WTC11 (cell line): ENCODE results near the gene IRF2BPL. TPM values are rescaled to one million over a fixed set of nuclear protein-coding genes. Genes with fewer than 3 reads are reported as not detected.

ENCODE experiments used
- ATAC-seq: fragments of 200-7000 bp; cut with Tn5 transposase; 2 replicates; pipeline ENCODE4 v1.10.0; 2021; ENCODE audit warnings: mild to moderate bottlenecking, moderate library complexity
- CTCF ChIA-PET: fragments of 300-600 bp; sonication (Branson Sonifier 250); formaldehyde crosslinking; loops from one replicate; lab custom pipeline; 2021; ENCODE audit warnings: antibody characterized with exemption; lab: Charles Lee
- POLR2A ChIA-PET: fragments of 350-600 bp; sonication (Branson Sonifier 250); formaldehyde crosslinking; loops from one replicate; lab custom pipeline; 2021; ENCODE audit warnings: antibody characterized with exemption; lab: Charles Lee
- DNase-seq: peaks from one replicate; pipeline ENCODE4 v3.0.0; 2021; ENCODE audit warnings: low spot score
- H3K27ac Mint-ChIP-seq: 2 replicates; pipeline ENCODE4 v1.8.0; 2021; ENCODE audit warnings: mixed read lengths
- H3K27me3 Mint-ChIP-seq: 2 replicates; pipeline ENCODE4 v1.8.0; 2021; ENCODE audit warnings: low read depth, mild to moderate bottlenecking, moderate library complexity, mixed read lengths
- H3K36me3 Mint-ChIP-seq: 2 replicates; pipeline ENCODE4 v1.8.0; 2021; ENCODE audit warnings: mixed read lengths
- H3K4me1 Mint-ChIP-seq: 2 replicates; pipeline ENCODE4 v1.8.0; 2022; ENCODE audit warnings: mixed read lengths
- H3K4me3 Mint-ChIP-seq: 2 replicates; pipeline ENCODE4 v1.8.0; 2021; ENCODE audit warnings: mild to moderate bottlenecking, moderate library complexity, mixed read lengths
- H3K9me3 Mint-ChIP-seq: 2 replicates; pipeline ENCODE4 v1.8.0; 2021; ENCODE audit warnings: mixed read lengths
- AFF4 ChIP-seq: sonication (generic); formaldehyde crosslinking; IDR thresholded peaks from 2 replicates; pipeline ENCODE4 v1.8.1; 2023; ENCODE audit warnings: mild to moderate bottlenecking, missing genetic modification reagents, borderline replicate concordance
- ATF3 ChIP-seq: sonication (generic); formaldehyde crosslinking; conservative IDR thresholded peaks from 2 replicates; pipeline ENCODE4 v1.8.1; 2022; ENCODE audit warnings: mild to moderate bottlenecking, missing genetic modification reagents
- CREB1 ChIP-seq: sonication (generic); formaldehyde crosslinking; IDR thresholded peaks from 2 replicates; pipeline ENCODE4 v1.8.0; 2023; ENCODE audit warnings: mild to moderate bottlenecking, missing genetic modification reagents
- E2F5 ChIP-seq: sonication (generic); formaldehyde crosslinking; IDR thresholded peaks from 2 replicates; pipeline ENCODE4 v1.8.1; 2022; ENCODE audit warnings: mild to moderate bottlenecking, moderate library complexity, missing genetic modification reagents
- ESRRA ChIP-seq: sonication (generic); formaldehyde crosslinking; IDR thresholded peaks from 2 replicates; pipeline ENCODE4 v1.8.1; 2022; ENCODE audit warnings: mild to moderate bottlenecking, missing genetic modification reagents, borderline replicate concordance
- FOXP4 ChIP-seq: sonication (generic); formaldehyde crosslinking; IDR thresholded peaks from 2 replicates; pipeline ENCODE4 v1.8.0; 2022; ENCODE audit warnings: mild to moderate bottlenecking, missing genetic modification reagents
- GRHL2 ChIP-seq: fragments of 250-450 bp; sonication (Bioruptor Pico); IDR thresholded peaks from 2 replicates; pipeline ENCODE4 v1.8.0; 2022; ENCODE audit warnings: mild to moderate bottlenecking, moderate library complexity; ENCODE audit not compliant: insufficient replicate concordance, severe bottlenecking
- JAZF1 ChIP-seq: fragments of 250-450 bp; sonication (Bioruptor Pico); IDR thresholded peaks from 2 replicates; pipeline ENCODE4 v1.9.0; 2021; ENCODE audit warnings: moderate library complexity, mild to moderate bottlenecking, inconsistent platforms
- NFATC4 ChIP-seq: fragments of 250-450 bp; sonication (Bioruptor Pico); IDR thresholded peaks from 2 replicates; pipeline ENCODE4 v1.9.0; 2021; ENCODE audit warnings: mild to moderate bottlenecking
- NR2C2 ChIP-seq: sonication (generic); formaldehyde crosslinking; IDR thresholded peaks from 2 replicates; pipeline ENCODE4 v1.8.0; 2022; ENCODE audit warnings: mild to moderate bottlenecking, missing genetic modification reagents
- TEAD1 ChIP-seq: sonication (generic); formaldehyde crosslinking; IDR thresholded peaks from 2 replicates; pipeline ENCODE4 v1.8.0; 2022; ENCODE audit warnings: mild to moderate bottlenecking, missing genetic modification reagents
- TP53 ChIP-seq: sonication (generic); formaldehyde crosslinking; IDR thresholded peaks from 2 replicates; pipeline ENCODE4 v1.8.1; 2023; ENCODE audit warnings: mild to moderate bottlenecking, missing genetic modification reagents
- USF1 ChIP-seq: sonication (generic); formaldehyde crosslinking; IDR thresholded peaks from 2 replicates; pipeline ENCODE4 v1.8.0; 2022; ENCODE audit warnings: mild to moderate bottlenecking, missing genetic modification reagents
- ZNF121 ChIP-seq: sonication (generic); formaldehyde crosslinking; IDR thresholded peaks from 2 replicates; pipeline ENCODE4 v1.8.0; 2023; ENCODE audit warnings: missing genetic modification reagents
- ZNF138 ChIP-seq: sonication (generic); formaldehyde crosslinking; conservative IDR thresholded peaks from 2 replicates; pipeline ENCODE4 v1.8.1; 2022; ENCODE audit warnings: mild to moderate bottlenecking, moderate library complexity, missing genetic modification reagents
- ZNF263 ChIP-seq: sonication (generic); formaldehyde crosslinking; IDR thresholded peaks from 2 replicates; pipeline ENCODE4 v1.8.1; 2022; ENCODE audit warnings: low read depth, mild to moderate bottlenecking, moderate library complexity, missing genetic modification reagents
- ZNF281 ChIP-seq: sonication (generic); formaldehyde crosslinking; IDR thresholded peaks from 2 replicates; pipeline ENCODE4 v1.8.0; 2023; ENCODE audit warnings: mild to moderate bottlenecking, missing genetic modification reagents
- total RNA-seq: library from RNA; stranded (reverse); gene quantifications from 3 replicates; pipeline ENCODE4 v1.2.3, GENCODE V29; 2021

The IRF2BPL gene
- total RNA-seq, 1 experiment from 2014 or later = 126 TPM

- no peak for TF ChIP-seq ZNF281
- TF ChIP-seq JAZF1 (CRISPR knock-in tag) = no peak
- no peak for TF ChIP-seq ZNF263 (CRISPR knock-in tag)
- no peak for TF ChIP-seq ZNF121
- TF ChIP-seq TP53 (CRISPR knock-in tag) = no peak
- TF ChIP-seq TEAD1 (CRISPR knock-in tag) = no peak
- TF ChIP-seq AFF4 (CRISPR knock-in tag) = no peak
- no peak for TF ChIP-seq USF1 (CRISPR knock-in tag)
- TF ChIP-seq E2F5 = no peak
- TF ChIP-seq GRHL2 = no peak
- TF ChIP-seq ATF3 (CRISPR knock-in tag) = no peak
- no peak for TF ChIP-seq CREB1 (CRISPR knock-in tag)
- TF ChIP-seq, all 79 proteins: peak for 0
Measured at GRCh38 chr14:77065851-77066577, 37.5 kb upstream of the IRF2BPL start (continued).

GRCh38 chr14:77064521-77065178 lies 36.1 kb upstream of the IRF2BPL start:
- ChIA-PET POLR2A (interaction anchor here (0.6 to 1.4 kb wide), 2 partner anchors 12 to 188 kb away, joined by 3 to 5 read pairs; no protein-coding TSS in a partner anchor), CTCF (interaction anchor here (1.0 to 11.4 kb wide), 7 partner anchors 12 to 192 kb away, joined by 3 to 249 read pairs (median 5); no protein-coding TSS in a partner anchor)

More at GRCh38 chr14:77064521-77065178, 36.1 kb upstream of the IRF2BPL start:
- DNase-seq (no peak), ATAC-seq (no peak)
- TF ChIP-seq ZNF138 (CRISPR knock-in tag) = no peak
- no peak for TF ChIP-seq ESRRA (CRISPR knock-in tag)
- no peak for TF ChIP-seq FOXP4
- TF ChIP-seq NFATC4 (CRISPR knock-in tag) = no peak
- no peak for TF ChIP-seq NR2C2
- H3K4me3 Mint-ChIP-seq = no peak overlapping the region
- H3K9me3 Mint-ChIP-seq = 0 out of 2 replicates have a peak, but pooled peaks cover 2% of the 10 kb centered on the region
- H3K27ac Mint-ChIP-seq = peak overlapping the region; percentile 13; the same call in 1 of the 2 replicates
- peaks cover 24% of the 10 kb centered on the region for H3K4me1 Mint-ChIP-seq
- no peaks in the 10 kb centered on the region for H3K36me3 Mint-ChIP-seq
- H3K27me3 Mint-ChIP-seq = no peaks in the 10 kb centered on the region
